Loucy (cell line): ENCODE results near the gene SSTR1.

ENCODE experiments used
- H2AFZ ChIP-seq: fragments of 200-600 bp; sonication (generic); 2 replicates; pipeline ENCODE4 v1.6.0; 2016; ENCODE audit warnings: antibody characterized with exemption, mild to moderate bottlenecking, low read length, moderate library complexity
- H3F3A ChIP-seq: fragments of 200-600 bp; 2 replicates; pipeline ENCODE4 v1.6.0; 2016; ENCODE audit warnings: antibody characterized with exemption, low read depth, mild to moderate bottlenecking
- H3K27me3 ChIP-seq: fragments of 200-600 bp; sonication (generic); 2 replicates; pipeline ENCODE4 v1.6.1; 2014; ENCODE audit warnings: low read length, mild to moderate bottlenecking; ENCODE audit not compliant: insufficient read depth, poor library complexity, severe bottlenecking
- H3K36me3 ChIP-seq: fragments of 200-600 bp; sonication (generic); 2 replicates; pipeline ENCODE4 v1.6.1; 2016; ENCODE audit warnings: low read length; ENCODE audit not compliant: insufficient read depth
- H3K4me1 ChIP-seq: fragments of 200-600 bp; sonication (generic); 2 replicates; pipeline ENCODE4 v1.5.1; 2014; ENCODE audit warnings: low read length, mild to moderate bottlenecking; ENCODE audit not compliant: insufficient read depth, poor library complexity, severe bottlenecking
- H3K4me2 ChIP-seq: fragments of 200-600 bp; sonication (generic); 2 replicates; pipeline ENCODE4 v1.6.0; 2014; ENCODE audit warnings: antibody characterized with exemption, low read length, low read depth, mild to moderate bottlenecking; ENCODE audit not compliant: poor library complexity, severe bottlenecking
- H3K4me3 ChIP-seq: fragments of 200-600 bp; sonication (generic); 2 replicates; pipeline ENCODE4 v1.5.1; 2014; ENCODE audit warnings: low read length, mild to moderate bottlenecking, mixed read lengths; ENCODE audit not compliant: poor library complexity, severe bottlenecking
- H3K79me2 ChIP-seq: fragments of 200-600 bp; sonication (generic); 2 replicates; pipeline ENCODE4 v1.6.1; 2014; ENCODE audit warnings: low read length; ENCODE audit not compliant: insufficient read depth
- H3K9ac ChIP-seq: fragments of 200-600 bp; sonication (generic); 2 replicates; pipeline ENCODE4 v1.6.0; 2014; ENCODE audit warnings: mild to moderate bottlenecking, low read depth, low read length, moderate library complexity; ENCODE audit not compliant: poor library complexity, severe bottlenecking
- H3K9me2 ChIP-seq: fragments of 200-600 bp; sonication (generic); replicated peaks from 2 replicates; pipeline ENCODE4 v1.6.1; 2016; ENCODE audit warnings: low read depth, low read length, mixed read lengths
- H3K9me3 ChIP-seq: fragments of 200-600 bp; sonication (generic); 2 replicates; pipeline ENCODE4 v1.6.1; 2014; ENCODE audit warnings: mild to moderate bottlenecking, antibody characterized with exemption, low read length, low read depth; ENCODE audit not compliant: insufficient read depth
- H4K20me1 ChIP-seq: fragments of 200-600 bp; sonication (generic); 2 replicates; pipeline ENCODE4 v1.6.0; 2014; ENCODE audit warnings: antibody characterized with exemption, low read length, mild to moderate bottlenecking; ENCODE audit not compliant: insufficient read depth, poor library complexity, severe bottlenecking
- CTCF ChIP-seq: fragments of 200-600 bp; sonication (generic); conservative IDR thresholded peaks from 2 replicates; pipeline ENCODE4 v1.5.1; 2014; ENCODE audit warnings: mild to moderate bottlenecking, antibody characterized with exemption, low read length
- EZH2phosphoT487 ChIP-seq: fragments of 200-600 bp; IDR thresholded peaks from 2 replicates; pipeline ENCODE4 v1.6.1; 2018; ENCODE audit warnings: antibody characterized with exemption, mild to moderate bottlenecking, moderate library complexity, borderline replicate concordance

SSTR1 gene

GRCh38 chr14:38213001-38213400, 5.3 kb downstream of the SSTR1 start:
- H3K36me3 ChIP-seq, result no peaks in the 10 kb centered on the region
- H3K9ac ChIP-seq, result no peak overlapping the region
- H3K9me2 ChIP-seq, result no peaks in the 10 kb centered on the region
- no peak overlapping the region for H2AFZ ChIP-seq
- H3K79me2 ChIP-seq, result no peaks in the 10 kb centered on the region
- H3K4me2 ChIP-seq, result no peak overlapping the region
- no peaks in the 10 kb centered on the region for H3K9me3 ChIP-seq
- H3K4me3 ChIP-seq, result no peak overlapping the region
- TF ChIP-seq CTCF, result no peak
- TF ChIP-seq EZH2phosphoT487, result no peak
- H3F3A ChIP-seq, result no peaks in the 10 kb centered on the region
- H3K27me3 ChIP-seq, result no peaks in the 10 kb centered on the region
- no peaks in the 10 kb centered on the region for H3K4me1 ChIP-seq
- H4K20me1 ChIP-seq, result no peaks in the 10 kb centered on the region

- Histone ChIP-seq H3K79me2 (no peaks in the 10 kb centered on the region), H3K9me3 (no peaks in the 10 kb centered on the region), H4K20me1 (no peaks in the 10 kb centered on the region), H3K9me2 (no peaks in the 10 kb centered on the region), H2AFZ (no peak overlapping the region), H3F3A (no peaks in the 10 kb centered on the region), H3K27me3 (no peaks in the 10 kb centered on the region), H3K36me3 (no peaks in the 10 kb centered on the region), H3K4me2 (no peak overlapping the region), H3K9ac (no peak overlapping the region), H3K4me3 (no peak overlapping the region), H3K4me1 (no peaks in the 10 kb centered on the region)
- no peak for TF ChIP-seq EZH2phosphoT487
- TF ChIP-seq CTCF, result no peak
These were observed 9.8 kb downstream of the SSTR1 start for GRCh38 chr14:38217553-38217952.

- H3K4me3 ChIP-seq, result no peak overlapping the region
- no peak overlapping the region for H3K4me2 ChIP-seq
- TF ChIP-seq EZH2phosphoT487 (no peak), CTCF (no peak)
These were observed 13.4 kb downstream of the SSTR1 start for GRCh38 chr14:38221077-38221476.

More at GRCh38 chr14:38221077-38221476, 13.4 kb downstream of the SSTR1 start:
- Histone ChIP-seq H4K20me1 (no peaks in the 10 kb centered on the region), H3K9me2 (no peaks in the 10 kb centered on the region), H2AFZ (no peak overlapping the region), H3F3A (no peaks in the 10 kb centered on the region), H3K27me3 (no peaks in the 10 kb centered on the region), H3K36me3 (no peaks in the 10 kb centered on the region), H3K9me3 (no peaks in the 10 kb centered on the region), H3K79me2 (no peaks in the 10 kb centered on the region), H3K9ac (no peak overlapping the region), H3K4me1 (no peaks in the 10 kb centered on the region)
